Ramos (cell line): ENCODE data around the gene AKAP8L.
"Not testable (repeated sequence)": the region's sequence is repeated elsewhere in the genome, so short reads cannot be mapped to it uniquely, and the experiment has no call there.

ENCODE experiments used
- in situ Hi-C: fragments of 300-500 bp; cut with MboI; formaldehyde crosslinking; loops from one replicate; pipeline ENCODE4 v1.14.3; 2022; ENCODE audit warnings: low sequenced_read_pairs; ENCODE audit not compliant: unreplicated experiment

AKAP8L gene

DNA sequence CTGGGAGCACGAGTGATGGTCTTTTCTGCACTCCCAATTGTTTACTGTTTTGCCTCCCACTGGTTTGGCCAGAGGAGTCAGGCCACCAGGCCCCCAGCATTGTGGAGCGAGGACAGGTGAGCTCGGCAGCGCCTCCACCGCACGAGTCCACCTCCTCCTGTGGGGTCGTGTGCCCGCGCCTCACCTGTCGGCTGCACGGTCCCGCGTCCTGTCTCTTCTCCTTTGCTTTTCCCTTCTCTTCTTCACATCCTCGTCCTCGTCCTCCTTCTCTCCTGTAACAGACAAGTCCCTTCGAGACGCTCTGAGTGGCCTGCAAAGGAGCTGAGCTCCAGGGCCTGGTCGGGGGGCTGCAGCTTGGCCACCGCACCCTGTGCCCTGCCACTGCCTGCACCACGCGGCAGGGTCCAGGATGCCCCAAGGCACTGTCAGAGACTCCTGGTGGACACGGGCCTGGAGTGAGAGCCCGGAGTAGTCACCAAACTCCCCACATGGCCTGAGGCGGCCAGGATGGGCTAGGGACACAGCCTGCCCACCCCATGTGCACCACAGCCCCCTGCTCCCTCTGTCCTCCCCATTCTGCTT, 50.6 kb downstream of the AKAP8L start:
- in situ Hi-C loops = loop anchor here (25.0 kb wide), 1 partner anchor 106 kb away; no protein-coding TSS in a partner anchor

DNA sequence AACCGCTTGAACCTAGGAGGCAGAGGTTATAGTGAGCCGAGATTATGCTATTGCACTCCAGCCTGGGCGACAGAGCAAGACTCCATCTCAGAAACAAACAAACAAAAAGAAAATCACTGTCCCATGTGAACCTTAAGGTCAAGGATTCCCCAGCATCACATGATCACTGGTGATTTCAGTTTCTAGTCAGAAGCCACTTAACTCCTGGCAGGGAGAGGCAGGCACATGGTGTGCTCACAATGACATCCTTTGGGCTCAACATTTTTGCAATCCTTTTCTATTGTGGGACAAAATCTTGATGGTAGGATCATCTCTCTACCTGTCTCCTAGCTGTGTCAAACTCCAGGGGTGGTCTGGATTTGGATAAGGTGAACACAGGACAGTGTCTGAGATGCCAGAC, 51.3 kb downstream of the AKAP8L start:
- in situ Hi-C loops = loop anchor here (25.0 kb wide), 1 partner anchor 105 kb away; no protein-coding TSS in a partner anchor

DNA sequence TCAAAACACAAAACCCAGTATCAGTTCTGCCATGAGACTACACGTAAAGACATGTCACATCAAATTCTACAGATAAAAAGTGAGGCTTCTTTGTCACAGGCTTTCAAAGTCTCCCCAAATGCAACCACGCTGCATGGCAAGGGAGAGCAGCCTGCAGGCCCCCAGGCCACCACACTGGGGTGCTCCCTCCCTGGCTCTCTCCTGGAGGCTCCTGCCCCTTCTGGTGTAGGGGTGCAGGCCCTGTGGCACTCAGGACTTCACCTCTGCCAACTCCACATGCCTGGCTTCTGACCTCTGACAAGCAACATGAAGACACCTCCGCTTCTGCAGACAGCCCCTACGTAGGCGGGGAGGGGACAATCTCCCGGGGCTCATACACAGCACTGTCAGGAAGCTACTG, 53.5 kb downstream of the AKAP8L start:
- in situ Hi-C loops = loop anchor here (25.0 kb wide), 1 partner anchor 103 kb away; no protein-coding TSS in a partner anchor

DNA sequence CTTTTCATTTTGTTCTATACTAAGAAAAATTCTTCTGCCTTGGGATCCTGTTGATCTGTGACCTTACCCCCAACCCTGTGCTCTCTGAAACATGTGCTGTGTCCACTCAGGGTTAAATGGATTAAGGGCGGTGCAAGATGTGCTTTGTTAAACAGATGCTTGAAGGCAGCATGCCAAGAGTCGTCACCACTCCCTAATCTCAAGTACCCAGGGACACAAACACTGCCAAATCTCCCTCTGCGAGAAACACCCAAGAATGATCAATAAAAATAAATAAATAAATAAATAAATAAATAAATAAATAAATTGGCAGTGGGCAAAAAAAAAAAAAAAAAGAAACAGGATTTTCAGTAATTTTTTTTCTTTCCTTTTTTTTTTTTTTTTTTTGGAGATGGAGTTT, 55.0 kb downstream of the AKAP8L start:
- in situ Hi-C loops = loop anchor here (25.0 kb wide), 1 partner anchor 101 kb away; no protein-coding TSS in a partner anchor

DNA sequence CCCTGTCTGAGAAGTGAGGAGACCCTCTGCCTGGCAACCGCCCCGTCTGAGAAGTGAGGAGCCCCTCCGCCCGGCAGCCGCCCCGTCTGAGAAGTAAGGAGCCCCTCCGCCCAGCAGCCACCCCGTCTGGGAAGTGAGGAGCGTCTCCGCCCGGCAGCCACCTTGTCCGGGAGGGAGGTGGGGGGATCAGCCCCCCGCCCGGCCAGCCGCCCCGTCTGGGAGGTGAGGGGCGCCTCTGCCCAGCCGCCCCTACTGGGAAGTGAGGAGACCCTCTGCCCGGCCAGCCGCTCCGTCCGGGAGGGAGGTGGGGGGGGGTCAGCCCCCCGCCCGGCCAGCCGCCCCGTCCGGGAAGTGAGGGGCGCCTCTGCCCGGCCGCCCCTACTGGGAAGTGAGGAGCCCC, 55.7 kb downstream of the AKAP8L start:
- in situ Hi-C loops = loop anchor here (25.0 kb wide), 1 partner anchor 101 kb away; no protein-coding TSS in a partner anchor

DNA sequence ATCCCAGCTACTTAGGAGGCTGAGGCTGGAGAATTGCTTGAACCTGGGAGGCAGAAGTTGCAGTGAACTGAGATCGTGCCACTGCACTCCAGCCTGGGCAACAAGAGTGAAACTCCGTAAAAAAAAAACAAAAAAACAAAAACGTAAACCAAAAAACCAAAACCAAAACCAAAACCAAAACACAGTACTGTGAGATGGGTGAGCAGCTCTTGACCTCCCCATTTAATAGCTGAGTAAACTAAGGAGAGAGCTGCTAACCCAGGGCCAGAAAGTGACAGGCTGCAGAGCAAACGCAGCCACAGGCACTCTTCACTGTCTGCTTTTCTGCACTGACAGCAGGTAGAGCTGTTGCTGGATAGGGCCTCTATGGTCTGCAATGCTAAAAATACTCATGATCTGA, 58.8 kb downstream of the AKAP8L start:
- in situ Hi-C loops = loop anchor here (25.0 kb wide), 1 partner anchor 98 kb away; no protein-coding TSS in a partner anchor

DNA sequence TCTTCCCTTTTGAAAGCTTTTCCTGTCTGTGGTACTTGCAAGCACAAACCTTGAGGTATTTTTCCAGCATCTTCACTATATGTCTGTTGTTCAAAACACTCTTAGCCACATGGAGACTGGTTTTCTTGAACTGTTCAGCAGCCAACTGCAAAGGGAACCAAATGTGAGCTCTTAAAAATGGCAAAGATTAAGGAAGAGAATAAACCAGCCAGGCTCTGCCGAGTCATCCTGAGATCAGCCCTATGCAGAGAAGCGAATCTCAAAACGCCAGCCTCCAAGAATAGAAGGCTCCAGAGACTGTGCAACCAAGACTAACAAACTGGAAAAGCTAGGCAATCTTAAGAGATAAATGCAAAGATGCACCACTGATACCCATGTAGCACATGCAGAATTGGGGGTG, 59.9 kb downstream of the AKAP8L start:
- in situ Hi-C loops = loop anchor here (25.0 kb wide), 1 partner anchor 97 kb away; no protein-coding TSS in a partner anchor

DNA sequence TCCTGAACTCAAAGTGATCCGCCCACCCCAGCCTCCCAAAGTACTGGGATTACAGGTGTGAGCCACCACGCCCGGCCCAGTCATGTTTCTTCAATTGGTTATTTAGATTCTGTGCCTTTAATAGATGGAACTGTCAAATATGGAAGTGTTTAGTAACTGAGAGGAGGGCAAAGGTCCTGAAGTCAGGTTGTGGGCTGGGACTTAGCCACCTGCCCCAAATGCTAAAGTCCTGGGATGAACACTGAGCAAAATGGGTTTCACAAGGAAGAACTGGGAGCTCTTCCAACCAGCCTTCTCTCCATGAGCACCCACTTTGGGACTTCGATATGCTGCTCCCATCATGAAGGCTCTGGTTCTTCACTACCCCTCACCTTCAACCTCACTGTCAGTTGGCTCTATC, 60.9 kb downstream of the AKAP8L start:
- in situ Hi-C loops = loop anchor here (25.0 kb wide), 1 partner anchor 96 kb away; no protein-coding TSS in a partner anchor

DNA sequence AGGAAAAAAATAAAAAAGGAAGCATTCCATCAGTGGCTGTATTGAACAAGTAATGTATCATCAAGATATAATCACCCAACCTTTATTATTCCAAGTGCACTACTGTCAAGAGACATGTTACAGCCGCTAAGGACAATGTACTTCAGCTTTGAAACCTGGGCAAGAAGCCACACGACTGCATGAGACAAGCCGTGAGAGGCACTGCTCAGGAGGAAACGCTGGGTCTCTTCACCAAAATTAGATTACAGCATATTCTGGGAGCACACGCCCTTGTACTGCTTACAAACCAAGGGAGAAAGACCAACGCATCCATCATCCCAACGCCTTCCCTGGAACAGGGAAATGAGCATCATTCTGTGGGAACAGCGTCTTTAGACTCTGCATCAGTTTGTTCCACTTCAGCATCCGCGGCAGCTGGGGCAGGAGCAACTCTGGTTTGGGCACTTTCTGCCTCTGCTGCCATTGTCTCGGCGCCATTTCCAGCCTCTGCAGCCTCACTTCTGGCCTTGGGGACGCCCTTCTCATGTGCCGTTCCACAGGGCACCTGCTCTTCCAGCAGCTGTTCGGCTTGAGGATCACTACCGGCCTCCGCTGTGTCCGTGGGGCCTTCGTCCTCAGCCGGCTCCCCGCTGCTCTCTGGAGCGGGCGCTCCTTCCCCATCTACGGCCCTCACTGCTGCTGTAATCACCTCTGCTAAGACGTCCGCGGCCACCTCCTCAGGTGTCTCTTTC, 64.1 kb downstream of the AKAP8L start:
- in situ Hi-C loops = loop anchor here (25.0 kb wide), 1 partner anchor 92 kb away; no protein-coding TSS in a partner anchor

DNA sequence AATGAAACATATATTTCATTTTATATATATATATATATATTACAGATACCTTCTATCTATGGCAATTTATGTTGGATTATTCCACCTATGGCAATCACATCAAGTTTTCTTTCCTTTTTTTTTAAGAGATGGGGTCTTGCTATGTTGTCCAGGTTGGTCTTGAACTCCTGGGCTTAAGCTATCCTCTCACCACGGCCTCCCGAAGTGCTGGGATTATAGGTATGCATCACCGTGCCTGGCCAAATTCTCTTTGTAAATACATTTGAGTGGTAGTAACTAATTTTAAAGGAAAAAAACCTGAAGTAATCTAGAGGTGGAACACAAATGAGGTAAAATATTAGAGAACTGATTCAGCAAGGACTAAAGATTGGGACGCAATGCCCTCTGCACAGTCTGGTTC, 64.9 kb downstream of the AKAP8L start:
- in situ Hi-C loops = loop anchor here (25.0 kb wide), 1 partner anchor 92 kb away; no protein-coding TSS in a partner anchor

DNA sequence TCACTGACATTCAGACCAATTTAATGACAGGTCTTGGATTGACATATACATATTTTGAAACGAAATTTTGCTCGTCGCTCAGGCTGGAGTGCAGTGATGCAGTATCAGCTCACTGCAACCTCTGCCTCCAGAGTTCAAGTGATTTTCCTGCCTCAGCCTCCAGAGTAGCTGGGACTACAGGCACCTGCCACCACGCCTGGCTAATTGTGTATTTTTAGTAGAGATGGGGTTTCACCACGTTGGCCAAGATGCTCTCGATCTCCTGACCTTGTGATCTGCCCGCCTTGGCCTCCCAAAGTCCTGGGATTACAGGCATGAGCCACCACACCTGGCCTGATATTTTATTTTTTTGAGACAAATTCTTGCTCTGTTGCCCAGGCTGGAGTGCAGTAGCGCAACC, 66.3 kb downstream of the AKAP8L start:
- in situ Hi-C loops = loop anchor here (25.0 kb wide), 1 partner anchor 90 kb away; no protein-coding TSS in a partner anchor

DNA sequence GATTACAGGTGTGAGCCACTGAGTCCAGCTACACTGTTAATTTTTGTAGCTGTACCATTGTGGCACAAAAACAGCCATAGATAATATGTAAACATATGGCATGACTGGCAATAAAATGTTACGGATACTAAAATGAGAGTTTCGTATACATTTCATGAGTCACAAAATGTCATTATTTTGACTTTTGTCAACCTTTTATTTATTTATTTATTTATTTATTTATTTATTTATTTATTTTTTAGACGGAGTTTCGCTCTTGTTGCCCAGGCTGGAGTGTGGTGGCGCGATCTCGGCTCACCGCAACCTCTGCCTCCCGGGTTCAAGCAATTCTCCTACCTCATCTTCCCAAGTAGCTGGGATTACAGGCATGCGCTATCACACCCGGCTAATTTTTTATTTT, 77.5 kb downstream of the AKAP8L start:
- in situ Hi-C loops = not testable (repeated sequence)

DNA sequence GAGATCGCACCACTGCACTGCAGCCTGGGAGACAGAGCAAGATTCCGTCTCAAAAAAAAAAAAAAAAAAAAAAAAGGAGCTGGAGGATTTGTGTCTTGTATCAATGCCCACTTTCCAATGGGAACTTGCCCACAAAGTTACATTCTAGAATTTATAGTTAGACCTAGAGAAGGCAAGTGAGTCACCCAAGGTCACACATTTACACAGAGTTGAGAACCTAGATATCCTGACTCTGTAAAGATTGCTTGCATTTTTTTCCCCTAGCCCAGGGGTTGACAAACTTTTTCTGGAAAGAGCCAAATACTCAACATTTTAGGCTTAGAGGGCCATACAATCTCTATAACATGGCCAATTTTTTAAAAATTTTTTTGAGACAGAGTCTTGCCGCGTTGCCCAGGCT, 78.7 kb downstream of the AKAP8L start:
- in situ Hi-C loops = no loop called here

DNA sequence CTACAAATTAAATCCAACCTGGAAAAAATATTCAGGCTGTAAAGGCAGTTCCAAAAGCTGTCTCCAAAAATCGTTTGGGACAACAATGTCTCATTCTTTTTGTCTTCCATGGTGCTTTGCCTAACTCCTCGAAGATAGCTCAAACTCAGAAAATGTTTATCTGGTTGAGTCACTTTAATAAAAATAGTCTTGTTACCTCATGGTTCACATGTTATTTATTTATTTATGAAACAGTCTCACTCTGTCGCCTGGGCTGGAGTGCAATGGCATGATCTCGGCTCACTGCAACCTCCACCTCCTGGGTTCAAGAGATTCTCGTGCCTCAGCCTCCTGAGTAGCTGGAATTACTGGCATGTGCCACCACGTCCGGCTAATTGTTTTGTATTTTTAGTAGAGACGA, 81.6 kb downstream of the AKAP8L start:
- in situ Hi-C loops = no loop called here

DNA sequence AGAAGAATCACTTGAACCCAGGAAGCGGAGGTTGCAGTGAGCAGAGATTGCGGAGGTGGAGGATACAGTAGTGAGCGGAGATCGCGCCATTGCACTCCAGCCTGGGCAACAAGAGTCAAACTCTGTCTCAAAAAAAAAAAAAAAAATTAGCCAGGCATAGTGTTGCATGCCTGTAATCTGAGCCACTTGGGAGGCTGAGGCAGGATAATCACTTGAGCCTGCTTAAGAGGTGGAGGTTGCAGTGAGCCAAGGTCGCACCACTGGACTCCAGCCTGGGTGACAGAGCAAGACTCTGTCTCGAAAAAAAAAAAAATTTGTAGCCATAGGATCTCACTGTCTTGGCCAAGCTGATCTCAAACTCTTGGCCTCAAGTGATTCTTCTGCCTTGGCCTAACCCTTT, 82.8 kb downstream of the AKAP8L start:
- in situ Hi-C loops = not testable (repeated sequence)

DNA sequence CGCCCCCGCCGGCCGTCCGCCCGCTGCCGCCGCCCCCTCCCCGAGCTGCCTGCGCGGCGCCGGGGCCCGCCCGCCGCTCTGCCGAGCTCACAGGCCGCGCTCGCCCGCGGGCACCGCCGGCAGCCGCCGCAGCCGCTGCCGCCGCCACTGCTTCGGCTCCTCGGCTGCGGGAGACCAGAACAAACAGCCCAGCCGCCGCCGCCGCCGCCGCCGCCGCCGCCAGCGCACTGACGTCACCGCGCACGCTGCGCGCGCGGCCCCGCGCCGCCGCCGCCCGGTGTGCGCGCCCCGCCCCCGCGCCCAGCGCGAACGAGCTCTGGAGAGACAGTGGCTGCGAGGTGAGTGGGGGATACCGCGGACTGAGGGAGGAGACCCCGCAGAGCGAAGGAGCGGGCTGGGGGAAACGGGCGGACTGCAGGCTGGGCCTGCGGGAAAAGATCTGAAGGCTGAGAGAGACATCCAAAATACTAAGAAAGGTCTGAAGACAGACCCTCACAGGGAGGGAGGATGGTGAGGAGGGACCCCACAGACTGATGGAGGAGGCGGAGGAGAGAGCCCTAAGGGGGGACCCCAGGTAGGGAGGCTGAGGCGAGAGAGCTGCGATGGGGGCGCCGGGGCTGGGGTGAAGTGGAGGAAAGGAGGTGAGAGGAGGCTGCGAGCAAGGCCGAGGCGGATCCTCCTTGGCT, 86.3 kb downstream of the AKAP8L start, which contains the start of gene BRD4:
TSS of gene BRD4 (minus strand) at position 229 of the 686 bp plus-strand sequence. CDS start 59,440 bp downstream, outside the sequence.
- in situ Hi-C loops = no loop called here

DNA sequence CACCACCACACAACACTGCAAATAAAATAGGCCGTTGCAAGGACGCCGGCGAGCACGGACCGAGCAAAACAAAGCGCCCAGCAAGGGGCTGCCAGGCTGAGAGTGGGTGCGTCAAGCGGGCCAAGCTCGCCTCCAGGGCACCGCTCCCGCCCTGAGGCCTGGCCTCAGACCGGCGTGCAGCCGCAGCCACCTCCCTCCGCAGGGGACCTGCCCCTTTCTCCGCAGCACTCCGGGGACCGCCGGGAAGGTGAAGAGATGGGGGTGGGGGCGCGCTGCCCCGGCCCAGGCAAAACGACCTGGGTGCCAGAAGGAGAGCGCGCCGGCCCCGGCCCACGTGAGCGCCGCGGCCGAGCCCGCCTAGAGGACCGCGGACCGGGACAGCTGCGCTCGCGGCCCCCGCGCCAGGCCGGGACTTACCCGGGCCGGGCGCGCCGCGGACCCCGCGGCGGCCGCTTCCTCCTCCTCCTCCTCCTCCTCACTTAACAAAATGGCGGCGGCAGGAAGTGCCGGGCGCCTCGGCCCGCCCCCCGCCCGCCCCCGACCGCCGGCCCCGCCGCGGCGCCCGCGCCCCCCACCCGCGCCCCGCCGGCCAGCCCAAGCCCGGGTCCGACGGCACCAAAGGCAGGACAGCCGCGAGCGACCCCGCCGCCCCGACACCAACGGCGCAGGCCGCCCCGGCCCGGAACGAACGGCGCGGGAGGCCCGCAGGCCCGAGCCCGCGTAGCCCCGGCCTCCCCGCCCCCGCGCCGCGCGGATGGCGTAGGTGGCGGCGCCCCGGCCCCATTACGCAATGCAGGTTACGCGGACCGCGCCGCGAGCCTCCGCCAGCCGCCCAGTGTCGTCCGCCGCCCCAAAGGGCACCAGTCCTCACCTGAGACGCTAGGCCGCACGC, 87.1 kb downstream of the AKAP8L start:
- in situ Hi-C loops = no loop called here

DNA sequence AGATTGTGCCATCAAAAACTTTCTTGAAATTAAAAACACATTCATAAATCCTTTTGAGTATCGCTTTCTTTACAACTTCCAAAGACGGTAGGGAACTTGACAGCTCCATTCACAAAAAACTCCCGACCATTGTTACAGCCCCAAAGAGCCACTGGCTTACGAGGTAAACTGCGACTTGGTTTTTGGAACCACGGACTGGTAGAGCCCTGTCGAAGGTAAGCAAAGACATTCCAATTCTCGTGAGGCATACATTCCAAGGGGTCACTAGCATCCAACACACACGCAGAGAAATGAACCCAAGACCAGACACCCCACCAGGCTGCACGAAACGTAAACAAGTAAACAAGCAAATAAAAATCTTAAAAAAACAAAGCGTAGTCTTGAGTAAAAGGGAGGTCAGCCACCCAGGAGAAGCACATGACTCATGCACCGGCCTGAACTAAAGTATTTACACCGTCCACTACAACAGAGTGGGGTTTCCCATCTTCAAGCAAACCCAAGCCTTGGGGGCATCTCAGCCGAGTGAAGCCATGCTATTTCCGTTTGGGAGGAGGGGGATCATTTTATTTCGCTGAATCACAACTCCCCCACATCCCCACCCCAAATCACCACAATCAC, 87.9 kb downstream of the AKAP8L start:
- in situ Hi-C loops = no loop called here
